Measurements from ENCODE around the gene GLP1R. TPM values are rescaled to one million over a fixed set of nuclear protein-coding genes. Genes with fewer than 3 reads are reported as not detected.

The GLP1R gene
- total and polyA plus RNA-seq, 2 of the 13 experiments (the other 11 are each of a cell fraction or from before 2014, with no cell fraction given), result not detected

DNA sequence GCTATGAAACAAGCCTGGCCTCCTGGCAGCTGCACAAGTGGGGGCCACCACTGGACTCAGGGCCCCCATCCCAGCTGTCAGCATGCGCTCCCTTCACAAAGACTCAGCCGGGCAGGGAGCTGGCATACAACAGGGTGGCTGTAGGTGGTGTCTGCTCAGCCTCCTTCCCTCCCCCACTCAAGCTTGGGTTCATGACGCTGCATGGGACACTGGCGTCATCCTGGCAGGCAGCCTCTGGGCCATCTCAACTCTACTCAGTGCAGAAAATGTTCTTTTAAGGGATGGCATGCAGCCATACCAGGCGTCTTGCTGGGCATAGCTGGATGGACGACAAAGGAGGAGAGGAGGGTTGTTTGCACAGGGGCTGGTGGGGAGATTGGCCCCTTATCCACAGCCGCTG, 35.9 kb downstream of the GLP1R start:
- Histone ChIP-seq H4K20me1 (ENCODE audit: insufficient read depth, low read length) (no peaks in the 10 kb centered on the region), H3K9ac (ENCODE audit: insufficient read depth, low read depth, low read length) (no peak overlapping the region), H3K27ac (ENCODE audit: extremely low read length, insufficient read depth, low read length) (no peak overlapping the region), H3K4me3 (replicated peaks in 1 of 3; ENCODE audit: insufficient read depth in 1 of 3, low read depth in 2 of 3, low read length in 3 of 3) (no peak overlapping the region), H3K36me3 (replicated peaks in 1 of 2; ENCODE audit: control insufficient read depth in 1 of 2, insufficient read depth in 2 of 2, low read length in 2 of 2) (no peaks in the 10 kb centered on the region), H3K9me3 (ENCODE audit: low read length) (no peaks in the 10 kb centered on the region), H2AFZ (ENCODE audit: low read length) (no peak overlapping the region), H3K27me3 (ENCODE audit: control insufficient read depth in 1 of 2, insufficient read depth in 2 of 2, low read length in 2 of 2) (peaks cover 0 to 21% of the 10 kb centered on the region in 2 experiments; a peak in 2 of 5 replicates), H3K79me2 (ENCODE audit: insufficient read depth, low read length) (no peaks in the 10 kb centered on the region), H3K4me2 (ENCODE audit: low read depth, low read length) (no peak overlapping the region), H3K4me1 (ENCODE audit: insufficient read depth, low read length) (no peaks in the 10 kb centered on the region)
- no peak for FAIRE-seq
- TF ChIP-seq XBP1 (CRISPR knock-in tag; IDR thresholded peaks at IDR 0.05) (no peak), DNMT3B (CRISPR knock-in tag; conservative IDR thresholded peaks at IDR 0.05) (no peak)
- TF ChIP-seq, protein P1, sequence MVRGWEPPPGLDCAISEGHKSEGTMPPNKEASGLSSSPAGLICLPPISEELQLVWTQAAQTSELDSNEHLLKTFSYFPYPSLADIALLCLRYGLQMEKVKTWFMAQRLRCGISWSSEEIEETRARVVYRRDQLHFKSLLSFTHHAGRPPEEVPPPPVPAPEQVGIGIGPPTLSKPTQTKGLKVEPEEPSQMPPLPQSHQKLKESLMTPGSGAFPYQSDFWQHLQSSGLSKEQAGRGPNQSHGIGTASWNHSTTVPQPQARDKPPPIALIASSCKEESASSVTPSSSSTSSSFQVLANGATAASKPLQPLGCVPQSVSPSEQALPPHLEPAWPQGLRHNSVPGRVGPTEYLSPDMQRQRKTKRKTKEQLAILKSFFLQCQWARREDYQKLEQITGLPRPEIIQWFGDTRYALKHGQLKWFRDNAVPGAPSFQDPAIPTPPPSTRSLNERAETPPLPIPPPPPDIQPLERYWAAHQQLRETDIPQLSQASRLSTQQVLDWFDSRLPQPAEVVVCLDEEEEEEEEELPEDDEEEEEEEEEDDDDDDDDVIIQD (CRISPR knock-in tag; IDR thresholded peaks at IDR 0.05; ENCODE audit: low read depth), result no peak
- TF ChIP-seq, protein P2, sequence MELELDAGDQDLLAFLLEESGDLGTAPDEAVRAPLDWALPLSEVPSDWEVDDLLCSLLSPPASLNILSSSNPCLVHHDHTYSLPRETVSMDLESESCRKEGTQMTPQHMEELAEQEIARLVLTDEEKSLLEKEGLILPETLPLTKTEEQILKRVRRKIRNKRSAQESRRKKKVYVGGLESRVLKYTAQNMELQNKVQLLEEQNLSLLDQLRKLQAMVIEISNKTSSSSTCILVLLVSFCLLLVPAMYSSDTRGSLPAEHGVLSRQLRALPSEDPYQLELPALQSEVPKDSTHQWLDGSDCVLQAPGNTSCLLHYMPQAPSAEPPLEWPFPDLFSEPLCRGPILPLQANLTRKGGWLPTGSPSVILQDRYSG (CRISPR knock-in tag; IDR thresholded peaks at IDR 0.05), result no peak
- TF ChIP-seq, protein P3, sequence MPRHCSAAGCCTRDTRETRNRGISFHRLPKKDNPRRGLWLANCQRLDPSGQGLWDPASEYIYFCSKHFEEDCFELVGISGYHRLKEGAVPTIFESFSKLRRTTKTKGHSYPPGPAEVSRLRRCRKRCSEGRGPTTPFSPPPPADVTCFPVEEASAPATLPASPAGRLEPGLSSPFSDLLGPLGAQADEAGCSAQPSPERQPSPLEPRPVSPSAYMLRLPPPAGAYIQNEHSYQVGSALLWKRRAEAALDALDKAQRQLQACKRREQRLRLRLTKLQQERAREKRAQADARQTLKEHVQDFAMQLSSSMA (CRISPR knock-in tag; IDR thresholded peaks at IDR 0.05), result no peak
- TF ChIP-seq, protein P4, sequence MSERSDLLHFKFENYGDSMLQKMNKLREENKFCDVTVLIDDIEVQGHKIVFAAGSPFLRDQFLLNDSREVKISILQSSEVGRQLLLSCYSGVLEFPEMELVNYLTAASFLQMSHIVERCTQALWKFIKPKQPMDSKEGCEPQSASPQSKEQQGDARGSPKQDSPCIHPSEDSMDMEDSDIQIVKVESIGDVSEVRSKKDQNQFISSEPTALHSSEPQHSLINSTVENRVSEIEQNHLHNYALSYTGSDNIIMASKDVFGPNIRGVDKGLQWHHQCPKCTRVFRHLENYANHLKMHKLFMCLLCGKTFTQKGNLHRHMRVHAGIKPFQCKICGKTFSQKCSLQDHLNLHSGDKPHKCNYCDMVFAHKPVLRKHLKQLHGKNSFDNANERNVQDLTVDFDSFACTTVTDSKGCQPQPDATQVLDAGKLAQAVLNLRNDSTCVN (CRISPR knock-in tag; IDR thresholded peaks at IDR 0.05; ENCODE audit: borderline replicate concordance), result no peak
- ChIA-PET CTCF (ENCODE audit: low intra/inter-chr PET ratio, low total read pairs) (no interaction called here), POLR2A (no interaction called here)
- in situ Hi-C loops (cut with HindIII; ENCODE audit: extremely low pct_ligation_motif_present, low pct_unique_long_range_greater_than_20kb), result no loop called here
- DNase-seq (ENCODE audit: low spot score), result no peak
- WGBS (ENCODE audit: low lambda C conversion rate), result 17% methylated on average over 6 of the region's 7 CpGs
- intact Hi-C loops (cut with micrococcal nuclease; ENCODE audit: unreplicated experiment), result no loop called here
- no peak for ATAC-seq
- no TSS peak for BruUV-seq (replicated peaks)
